Endothelial cell of umbilical vein (primary cell): ENCODE results near the gene TNFSF4. TPM values are rescaled to one million over a fixed set of nuclear protein-coding genes. Genes with fewer than 3 reads are reported as not detected.

Source experiments
- BruUV-seq: library from RNA; stranded (reverse); fragments of 400-500 nt; replicated peaks from 2 replicates; lab custom pipeline; 2021; lab: Mats Ljungman, UMichigan
- CTCF ChIA-PET: fragments of 300-600, 350-600 bp; sonication (Branson Sonifier 250); formaldehyde crosslinking; loops from one replicate; lab custom pipeline; 2021; ENCODE audit warnings: antibody characterized with exemption, inconsistent platforms; lab: Charles Lee
- POLR2A ChIA-PET: fragments of 300-600, 350-600 bp; sonication (Branson Sonifier 250); formaldehyde crosslinking; loops from one replicate; lab custom pipeline; 2021; ENCODE audit warnings: antibody characterized with exemption, inconsistent platforms; lab: Charles Lee
- DNase-seq: peaks from one replicate; pipeline ENCODE4 v3.0.0-alpha.2; 2011; ENCODE audit warnings: low read depth, low spot score
- FAIRE-seq: peaks from 2 replicates; lab custom pipeline; 2011; peaks lifted over from hg19 to GRCh38; lab: Jason Lieb, UNC
- H2AFZ ChIP-seq: 2 replicates; pipeline ENCODE4 v1.6.0; 2012; ENCODE audit warnings: low read depth, low read length, control low read depth, inconsistent platforms
- H3K27ac ChIP-seq: 2 replicates; pipeline ENCODE4 v1.5.1; 2011; ENCODE audit warnings: low read depth, mild to moderate bottlenecking, control low read depth, low read length, moderate library complexity; ENCODE audit not compliant: insufficient read depth
- H3K27me3 ChIP-seq, 2 experiments: 2 replicates each; pipeline versions ENCODE4 v1.6.0 to v1.6.1; 2011; ENCODE audit warnings: low read length in 2 of 2, mixed read lengths in 1 of 2; ENCODE audit not compliant: control insufficient read depth in 2 of 2, insufficient read depth in 2 of 2
- H3K36me3 ChIP-seq, 2 experiments: 2 replicates in 1 of 2; 3 replicates in 1 of 2; pipeline ENCODE4 v1.5.1; 2011; ENCODE audit warnings: low read length in 2 of 2, mild to moderate bottlenecking in 1 of 2, moderate library complexity in 1 of 2; ENCODE audit not compliant: control insufficient read depth in 2 of 2, insufficient read depth in 2 of 2; ENCODE audit errors: extremely low read depth in 1 of 2
- H3K4me1 ChIP-seq: 3 replicates; pipeline ENCODE4 v1.5.1; 2011; ENCODE audit warnings: mild to moderate bottlenecking, low read length; ENCODE audit not compliant: control insufficient read depth, insufficient read depth; ENCODE audit errors: extremely low read depth
- H3K4me2 ChIP-seq: 2 replicates; pipeline ENCODE4 v1.6.1; 2011; ENCODE audit warnings: low read length, control low read depth, mixed read lengths; ENCODE audit not compliant: insufficient read depth
- H3K4me3 ChIP-seq, 3 experiments: fragments of 200-600 bp in 1 of 3; sonication (generic), shearing (Covaris generic) in 1 of 3; replicated peaks in 1 of 3; 2 replicates each; pipeline ENCODE4 v1.5.1; 2011 to 2016; ENCODE audit warnings: control low read depth in 3 of 3, low read length in 3 of 3, mild to moderate bottlenecking in 2 of 3, inconsistent platforms in 1 of 3, low read depth in 1 of 3, moderate library complexity in 1 of 3; ENCODE audit not compliant: insufficient read depth in 1 of 3
- H3K79me2 ChIP-seq: 2 replicates; pipeline ENCODE4 v1.6.0; 2012; ENCODE audit warnings: low read length, inconsistent platforms; ENCODE audit not compliant: control insufficient read depth, insufficient read depth
- H3K9ac ChIP-seq: replicated peaks from 2 replicates; pipeline ENCODE3; 2011; ENCODE audit warnings: low read length, control low read depth; ENCODE audit not compliant: insufficient read depth; ENCODE audit errors: extremely low read depth
- H3K9me1 ChIP-seq: replicated peaks from 3 replicates; pipeline ENCODE4 v1.6.0; 2011; ENCODE audit warnings: mild to moderate bottlenecking, low read length; ENCODE audit not compliant: control insufficient read depth, insufficient read depth; ENCODE audit errors: extremely low read depth
- H3K9me3 ChIP-seq: replicated peaks from 2 replicates; pipeline ENCODE4 v1.5.1; 2012; ENCODE audit warnings: low read length, inconsistent platforms; ENCODE audit not compliant: control insufficient read depth, insufficient read depth
- H4K20me1 ChIP-seq: replicated peaks from 2 replicates; pipeline ENCODE3; 2011; ENCODE audit warnings: mild to moderate bottlenecking, low read length; ENCODE audit not compliant: control insufficient read depth, insufficient read depth; ENCODE audit errors: extremely low read depth
- EZH2 ChIP-seq: IDR thresholded peaks from 2 replicates; pipeline ENCODE4 v1.6.1; 2012; ENCODE audit warnings: borderline replicate concordance, low read depth, mild to moderate bottlenecking, moderate library complexity, low read length, inconsistent platforms; ENCODE audit not compliant: severe bottlenecking
- FOS ChIP-seq: IDR thresholded peaks from 2 replicates; pipeline ENCODE4 v1.6.1; 2011; ENCODE audit warnings: mild to moderate bottlenecking, low read length, moderate library complexity, borderline replicate concordance; ENCODE audit not compliant: insufficient read depth
- JUN ChIP-seq: IDR thresholded peaks from 2 replicates; pipeline ENCODE4 v1.6.1; 2011; ENCODE audit warnings: borderline replicate concordance, low read depth; ENCODE audit not compliant: insufficient read length, insufficient read depth
- MYC ChIP-seq: IDR thresholded peaks from one replicate; pipeline ENCODE4 v1.6.1; 2011; ENCODE audit warnings: mild to moderate bottlenecking, low read depth, low read length
- POLR2A ChIP-seq: IDR thresholded peaks from 2 replicates; pipeline ENCODE4 v1.6.1; 2012; ENCODE audit warnings: low read depth, mild to moderate bottlenecking, control low read depth, low read length
- POLR2AphosphoS5 ChIP-seq: IDR thresholded peaks from 2 replicates; pipeline ENCODE4 v1.6.1; 2012; ENCODE audit warnings: low read depth, mild to moderate bottlenecking, control low read depth, low read length, moderate library complexity; ENCODE audit not compliant: insufficient read depth
- dilution Hi-C: fragments of 300-500 bp; cut with MboI; formaldehyde crosslinking; loops from one replicate; pipeline ENCODE4 v1.15.0; 2019; ENCODE audit warnings: low sequenced_read_pairs; ENCODE audit not compliant: extremely low pct_ligation_motif_present
- intact Hi-C: fragments of 100-400 bp; cut with micrococcal nuclease; formaldehyde crosslinking; loops from one replicate; pipeline ENCODE4 v1.10.0; 2022
- polyA plus RNA-seq, 4 experiments: library from polyadenylated mRNA; depleted of rRNA in 3 of 4; stranded (reverse) in 3 of 4; unstranded in 1 of 4; fragments of >200 nt; gene quantifications; 2 replicates each; pipeline versions ENCODE4 v1.2.1 to v1.2.3, GENCODE V29; 2011 to 2012; ENCODE audit warnings: missing spikeins in 1 of 4
- total RNA-seq: library from RNA; stranded (reverse); gene quantifications from 2 replicates; pipeline ENCODE4 v1.2.3, GENCODE V29; 2021

Gene TNFSF4
- total and polyA plus RNA-seq, 2 donors (not counting 3 experiments of a cell fraction or from before 2014, with no cell fraction given), result 44.9 to 88.1 TPM

DNA sequence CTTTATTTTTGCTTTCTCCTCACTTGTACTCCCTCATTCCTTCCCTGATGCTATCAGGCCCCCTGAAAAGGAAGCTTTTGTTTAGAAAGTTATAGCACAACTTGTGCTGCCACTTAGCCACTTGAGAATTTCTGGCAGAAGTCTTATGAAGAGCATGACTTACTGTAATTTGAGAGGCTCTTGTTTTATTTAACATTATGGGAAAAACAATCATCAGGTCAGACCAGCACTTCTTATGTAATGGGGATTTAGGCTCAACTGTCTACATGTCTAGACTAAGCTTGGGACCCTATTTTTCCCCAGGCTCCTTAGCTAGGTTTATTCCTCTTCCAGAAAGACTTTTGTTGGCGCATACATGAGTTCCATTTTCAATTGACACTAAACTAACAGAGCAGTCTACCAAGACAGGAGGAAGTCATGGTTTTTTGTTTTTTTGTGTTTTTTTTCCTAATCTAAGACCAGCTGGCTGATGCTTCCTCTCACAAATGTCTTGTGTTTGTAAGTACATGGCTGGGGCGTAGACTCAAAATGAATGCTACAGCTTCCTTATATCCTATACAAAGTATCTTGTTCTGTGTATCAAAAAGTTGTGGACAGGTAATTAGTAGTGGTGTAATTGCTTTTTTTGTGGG, 31.5 kb downstream of the TNFSF4 start:
- Histone ChIP-seq H3K27me3 (no peaks in the 10 kb centered on the region), H3K27ac (peak overlapping the region; percentile 18), H2AFZ (no peak overlapping the region), H3K4me1 (peaks cover 7% of the 10 kb centered on the region), H3K9ac (no peak overlapping the region), H3K36me3 (no peaks in the 10 kb centered on the region), H3K9me3 (peaks cover 2% of the 10 kb centered on the region), H4K20me1 (no peaks in the 10 kb centered on the region), H3K4me3 (no peak overlapping the region), H3K79me2 (no peaks in the 10 kb centered on the region), H3K9me1 (no peaks in the 10 kb centered on the region), H3K4me2 (no peak overlapping the region)
- intact Hi-C loops (no loop called here), dilution Hi-C loops (loop anchor here (25.0 kb wide), 1 partner anchor 213 kb away; no protein-coding TSS in a partner anchor)
- FAIRE-seq, result peak; percentile 83
- POLR2A ChIA-PET, result no interaction called here
- DNase-seq, result peak; percentile 73
- TF ChIP-seq EZH2, result no peak
- no peak for TF ChIP-seq JUN
- TF ChIP-seq MYC, result no peak
- TF ChIP-seq POLR2A, result no peak
- no peak for TF ChIP-seq FOS
- BruUV-seq, result no TSS peak
- CTCF ChIA-PET, result no interaction called here

DNA sequence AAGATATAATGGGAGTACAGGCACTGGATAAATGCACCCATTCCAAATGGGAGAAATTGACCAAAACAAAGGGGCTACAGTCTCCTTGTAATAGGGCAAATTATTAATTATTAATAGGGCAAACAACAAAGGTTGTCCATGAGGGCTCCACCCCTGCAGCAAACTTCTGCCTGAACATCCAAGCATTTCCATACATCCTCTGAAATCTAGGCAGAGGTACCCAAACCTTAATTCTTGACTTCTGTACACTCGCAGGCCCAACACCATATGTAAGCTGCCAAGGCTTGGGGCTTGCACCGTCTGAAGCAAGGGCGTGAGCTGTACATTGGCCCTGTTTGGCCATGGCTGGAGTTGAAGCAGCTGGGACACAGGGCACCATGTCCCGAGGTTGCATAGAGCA, 33.7 kb downstream of the TNFSF4 start:
- no peak overlapping the region for H3K9ac ChIP-seq
- POLR2A ChIA-PET, result no interaction called here
- no peak overlapping the region for H3K27ac ChIP-seq
- no peaks in the 10 kb centered on the region for H3K79me2 ChIP-seq
- peaks cover 2% of the 10 kb centered on the region for H3K9me3 ChIP-seq
- intact Hi-C loops (no loop called here), dilution Hi-C loops (no loop called here)
- CTCF ChIA-PET, result no interaction called here
- no peaks in the 10 kb centered on the region for H3K36me3 ChIP-seq
- FAIRE-seq (no peak), DNase-seq (no peak)
- BruUV-seq, result no TSS peak
- TF ChIP-seq POLR2A (no peak), POLR2AphosphoS5 (no peak), EZH2 (no peak), JUN (no peak), MYC (no peak)
- H3K4me1 ChIP-seq, result peaks cover 9% of the 10 kb centered on the region
- H3K4me2 ChIP-seq, result no peak overlapping the region
- no peak overlapping the region for H3K4me3 ChIP-seq
- H3K9me1 ChIP-seq, result no peaks in the 10 kb centered on the region
- H4K20me1 ChIP-seq, result no peaks in the 10 kb centered on the region
- H2AFZ ChIP-seq, result no peak overlapping the region
- no peaks in the 10 kb centered on the region for H3K27me3 ChIP-seq
